Tibial nerve (tissue), 4 donors: ENCODE measurements around the gene NYAP2.

Source experiments
- CTCF ChIP-seq, 5 experiments: fragments of 200-600 bp in 3 of 5; fragments of 450-650 bp in 2 of 5; sonication (generic) in 3 of 5; IDR thresholded peaks; one replicate each; pipeline ENCODE4 v1.5.1; 2016 to 2019; ENCODE audit warnings: antibody characterized with exemption in 5 of 5, mild to moderate bottlenecking in 3 of 5, moderate library complexity in 2 of 5
- EP300 ChIP-seq, 2 donors: sonication (generic); formaldehyde crosslinking; IDR thresholded peaks; one replicate each; pipeline ENCODE4 v1.6.1; 2017; ENCODE audit warnings: antibody characterized with exemption in 2 of 2, mild to moderate bottlenecking in 1 of 2
- POLR2A ChIP-seq, 2 donors: fragments of 450-650 bp; IDR thresholded peaks; one replicate each; pipeline ENCODE4 v1.6.1; 2017; ENCODE audit warnings: antibody characterized with exemption in 2 of 2, mild to moderate bottlenecking in 2 of 2, moderate library complexity in 2 of 2

DNA sequence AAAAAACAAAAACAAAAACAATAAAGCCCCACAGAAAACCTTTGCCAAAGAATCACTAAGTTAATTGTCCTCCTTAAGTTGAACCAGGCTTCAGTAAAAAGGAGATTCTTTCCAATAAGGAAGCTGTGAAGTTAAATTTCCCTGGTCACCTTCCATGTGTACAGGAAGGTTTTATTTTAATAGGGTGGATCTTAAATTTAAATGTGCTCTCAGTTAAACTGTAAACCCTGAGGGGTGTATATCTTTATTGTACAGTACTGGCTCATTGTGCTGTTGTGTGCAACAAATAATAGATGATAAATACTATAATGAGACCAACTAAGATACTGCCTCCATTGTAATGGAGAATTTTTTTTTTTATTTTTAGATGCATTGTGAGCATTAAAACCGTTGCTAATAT lies 97.1 kb downstream of the NYAP2 start:
- TF ChIP-seq CTCF (IDR thresholded peaks at IDR 0.05), result no peak
- TF ChIP-seq POLR2A (IDR thresholded peaks at IDR 0.05), result no peak
- no peak for TF ChIP-seq EP300 (IDR thresholded peaks at IDR 0.05)
